CD4-positive, alpha-beta T cell (primary cell): ENCODE results near the gene VWF. TPM values are rescaled to one million over a fixed set of nuclear protein-coding genes. Genes with fewer than 3 reads are reported as not detected.

ENCODE experiments used
- ATAC-seq: fragments of 200-7000 bp; cut with Tn5 transposase; one replicate; pipeline ENCODE4 v1.10.0; 2022; ENCODE audit warnings: mild to moderate bottlenecking; ENCODE audit not compliant: poor library complexity
- CTCF ChIA-PET: fragments of 350-600 bp; sonication (Branson Sonifier 250); formaldehyde crosslinking; loops from one replicate; lab custom pipeline; 2021; ENCODE audit warnings: antibody characterized with exemption, inconsistent platforms; lab: Charles Lee
- POLR2A ChIA-PET: fragments of 350-600 bp; sonication (Branson Sonifier 250); formaldehyde crosslinking; loops from one replicate; lab custom pipeline; 2021; ENCODE audit warnings: antibody characterized with exemption, inconsistent platforms; lab: Charles Lee
- DNase-seq, 14 experiments: peaks; one replicate each; pipeline ENCODE4 v3.0.0-alpha.2; 2013 to 2020; ENCODE audit warnings: mixed read lengths in 2 of 14
- H3K27ac ChIP-seq, 2 donors: one replicate each; pipeline versions ENCODE4 v1.5.1 to v1.7.0; 2013; ENCODE audit warnings: low read length in 2 of 2, low read depth in 1 of 2, mild to moderate bottlenecking in 1 of 2
- H3K27me3 ChIP-seq, 2 experiments: 1 replicate in 1 of 2; 2 replicates in 1 of 2; pipeline versions ENCODE4 v1.6.1 to v1.7.0; 2013; ENCODE audit warnings: low read length in 2 of 2, control low read depth in 1 of 2, mild to moderate bottlenecking in 1 of 2, moderate library complexity in 1 of 2; ENCODE audit not compliant: insufficient read depth in 2 of 2, control insufficient read depth in 1 of 2
- H3K36me3 ChIP-seq: one replicate; pipeline ENCODE4 v1.6.1; 2013; ENCODE audit warnings: low read length, control low read depth; ENCODE audit not compliant: insufficient read depth
- H3K4me1 ChIP-seq: one replicate; pipeline ENCODE4 v1.6.1; 2013; ENCODE audit warnings: low read length, control low read depth; ENCODE audit not compliant: insufficient read depth
- H3K4me3 ChIP-seq: one replicate; pipeline ENCODE4 v1.5.1; 2013; ENCODE audit warnings: mild to moderate bottlenecking, low read length, moderate library complexity
- H3K9me3 ChIP-seq, 2 experiments: 1 replicate in 1 of 2; 2 replicates in 1 of 2; pipeline versions ENCODE4 v1.6.1 to v1.7.0; 2013; ENCODE audit warnings: low read length in 2 of 2, mild to moderate bottlenecking in 2 of 2, control low read depth in 1 of 2, moderate library complexity in 1 of 2; ENCODE audit not compliant: control insufficient read depth in 1 of 2, insufficient read depth in 1 of 2
- H3K27ac Mint-ChIP-seq: one replicate; pipeline ENCODE4 v1.8.0; 2020; ENCODE audit warnings: mixed read lengths
- H3K27me3 Mint-ChIP-seq: one replicate; pipeline ENCODE4 v1.8.0; 2021; ENCODE audit warnings: mixed read lengths
- H3K36me3 Mint-ChIP-seq: one replicate; pipeline ENCODE4 v1.8.0; 2021; ENCODE audit warnings: low read depth, mixed read lengths
- H3K4me1 Mint-ChIP-seq: one replicate; pipeline ENCODE4 v1.8.0; 2021; ENCODE audit warnings: low read depth, mixed read lengths
- H3K4me3 Mint-ChIP-seq: one replicate; pipeline ENCODE4 v1.8.0; 2020; ENCODE audit warnings: mild to moderate bottlenecking, mixed read lengths
- H3K9me3 Mint-ChIP-seq: one replicate; pipeline ENCODE4 v1.8.0; 2020; ENCODE audit warnings: mixed read lengths
- intact Hi-C, 2 experiments: fragments of 100-400 bp; cut with DNase I in 1 of 2; cut with micrococcal nuclease in 1 of 2; formaldehyde crosslinking; loops; one replicate each; pipeline versions ENCODE4 v1.15.1 to v1.9.0; 2023 to 2025; cut with DNase I, micrococcal nuclease
- total RNA-seq, 174 experiments: library from RNA in 2 of 174; stranded (reverse) in 2 of 174; gene quantifications; one replicate each; pipeline ENCODE4 v1.2.3 and lab custom pipeline; 2021 to 2026
- TF ChIP-seq, protein P1 (sequence below): fragments of 200-600 bp; IDR thresholded peaks from one replicate; pipeline ENCODE4 v1.8.0; 2022; ENCODE audit warnings: antibody characterized with exemption, mild to moderate bottlenecking

The VWF gene
- total RNA-seq, 2 experiments from 2014 or later, result 0.20 TPM; not detected in 1

DNA sequence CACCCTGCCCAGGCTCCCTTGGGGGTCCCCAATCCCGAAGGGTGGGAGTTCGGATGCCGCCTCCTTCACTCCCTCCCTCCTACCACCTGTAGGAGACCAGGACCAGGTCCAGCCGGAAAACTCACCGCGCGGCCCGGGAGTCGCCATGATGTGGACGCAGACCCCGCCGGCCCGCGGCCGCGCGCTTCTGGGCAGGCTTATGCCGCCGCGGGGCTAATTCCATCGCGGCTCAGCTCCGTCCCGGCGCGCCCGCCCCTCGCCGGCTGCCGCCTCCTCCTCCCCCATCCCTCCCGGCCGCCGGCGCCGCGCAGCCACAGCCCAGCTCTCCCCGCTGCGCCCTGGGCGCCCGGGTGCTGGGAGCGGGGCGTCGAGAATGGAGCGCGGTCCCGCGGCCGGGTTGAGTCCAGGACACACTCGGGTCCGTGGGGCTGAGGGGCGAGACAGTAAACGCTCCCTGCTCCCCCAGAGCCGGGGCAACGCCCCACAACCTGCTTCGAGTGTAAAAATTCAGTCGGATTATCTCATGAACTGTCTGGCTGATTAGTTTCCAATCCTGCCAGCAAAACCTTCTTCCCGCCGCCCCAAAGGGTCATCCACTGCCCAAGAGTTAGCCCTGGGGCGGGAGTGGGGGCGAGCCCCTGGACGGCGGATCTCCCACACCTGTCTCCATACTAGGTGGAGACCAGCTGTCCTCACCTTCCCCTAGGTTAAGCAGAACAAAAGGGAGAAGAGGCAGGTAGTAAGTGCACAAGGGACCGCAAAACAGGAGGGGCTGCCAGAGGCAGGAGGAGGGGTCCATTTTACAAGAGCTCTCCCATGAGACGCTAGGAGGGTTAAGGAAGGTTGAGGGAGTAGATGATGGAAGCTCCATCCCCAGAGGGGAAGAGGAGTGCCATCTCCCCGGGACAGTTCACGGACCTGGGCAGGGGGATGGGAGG is 179.1 kb downstream of the VWF start, which contains the start of gene ANO2:
ANO2 (minus strand) TSS at position 189 of the 938 bp plus-strand sequence; CDS start at position 147, 42 bp downstream.
- Mint-ChIP-seq H3K4me3 (no peak within 1 kb of the TSS), H3K27me3 (peaks cover 88% of the 10 kb centered on the region), H3K4me1 (no peaks in the 10 kb centered on the region), H3K9me3 (no peaks in the 10 kb centered on the region), H3K36me3 (no peaks in the 10 kb centered on the region), H3K27ac (no peak within 1 kb of the TSS)
- no peaks in the 10 kb centered on the region for H3K4me1 ChIP-seq
- TF ChIP-seq, protein P1, sequence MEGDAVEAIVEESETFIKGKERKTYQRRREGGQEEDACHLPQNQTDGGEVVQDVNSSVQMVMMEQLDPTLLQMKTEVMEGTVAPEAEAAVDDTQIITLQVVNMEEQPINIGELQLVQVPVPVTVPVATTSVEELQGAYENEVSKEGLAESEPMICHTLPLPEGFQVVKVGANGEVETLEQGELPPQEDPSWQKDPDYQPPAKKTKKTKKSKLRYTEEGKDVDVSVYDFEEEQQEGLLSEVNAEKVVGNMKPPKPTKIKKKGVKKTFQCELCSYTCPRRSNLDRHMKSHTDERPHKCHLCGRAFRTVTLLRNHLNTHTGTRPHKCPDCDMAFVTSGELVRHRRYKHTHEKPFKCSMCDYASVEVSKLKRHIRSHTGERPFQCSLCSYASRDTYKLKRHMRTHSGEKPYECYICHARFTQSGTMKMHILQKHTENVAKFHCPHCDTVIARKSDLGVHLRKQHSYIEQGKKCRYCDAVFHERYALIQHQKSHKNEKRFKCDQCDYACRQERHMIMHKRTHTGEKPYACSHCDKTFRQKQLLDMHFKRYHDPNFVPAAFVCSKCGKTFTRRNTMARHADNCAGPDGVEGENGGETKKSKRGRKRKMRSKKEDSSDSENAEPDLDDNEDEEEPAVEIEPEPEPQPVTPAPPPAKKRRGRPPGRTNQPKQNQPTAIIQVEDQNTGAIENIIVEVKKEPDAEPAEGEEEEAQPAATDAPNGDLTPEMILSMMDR, result no peak
- intact Hi-C loops, result no loop called here
- ATAC-seq (no peak), DNase-seq (no peak)
- H3K4me3 ChIP-seq, result no peak within 1 kb of the TSS
- H3K27me3 ChIP-seq, result peaks cover 29 to 52% of the 10 kb centered on the region in 2 experiments
- ChIA-PET CTCF (no interaction called here), POLR2A (no interaction called here)
- H3K36me3 ChIP-seq, result no peaks in the 10 kb centered on the region
- peaks cover 0 to 4% of the 10 kb centered on the region in 2 experiments for H3K9me3 ChIP-seq
- H3K27ac ChIP-seq, result no peak within 1 kb of the TSS

- CTCF ChIA-PET, result no interaction called here
- peaks cover 0 to 4% of the 10 kb centered on the region in 2 experiments for H3K9me3 ChIP-seq
- Mint-ChIP-seq H3K36me3 (no peaks in the 10 kb centered on the region), H3K27me3 (peaks cover 88% of the 10 kb centered on the region), H3K9me3 (no peaks in the 10 kb centered on the region), H3K27ac (no peak overlapping the region), H3K4me1 (no peaks in the 10 kb centered on the region), H3K4me3 (no peak overlapping the region)
- peaks cover 26 to 52% of the 10 kb centered on the region in 2 experiments for H3K27me3 ChIP-seq
- H3K27ac ChIP-seq, result no peak overlapping the region
- H3K36me3 ChIP-seq, result no peaks in the 10 kb centered on the region
- no peak for ATAC-seq
- intact Hi-C loops, result no loop called here
- no peak for DNase-seq
- H3K4me1 ChIP-seq, result no peaks in the 10 kb centered on the region
- TF ChIP-seq, protein P1, result no peak
- no peak overlapping the region for H3K4me3 ChIP-seq
- POLR2A ChIA-PET, result no interaction called here
These were observed 179.8 kb downstream of the VWF start for GRCh38 chr12:5944688-5945070.

DNA sequence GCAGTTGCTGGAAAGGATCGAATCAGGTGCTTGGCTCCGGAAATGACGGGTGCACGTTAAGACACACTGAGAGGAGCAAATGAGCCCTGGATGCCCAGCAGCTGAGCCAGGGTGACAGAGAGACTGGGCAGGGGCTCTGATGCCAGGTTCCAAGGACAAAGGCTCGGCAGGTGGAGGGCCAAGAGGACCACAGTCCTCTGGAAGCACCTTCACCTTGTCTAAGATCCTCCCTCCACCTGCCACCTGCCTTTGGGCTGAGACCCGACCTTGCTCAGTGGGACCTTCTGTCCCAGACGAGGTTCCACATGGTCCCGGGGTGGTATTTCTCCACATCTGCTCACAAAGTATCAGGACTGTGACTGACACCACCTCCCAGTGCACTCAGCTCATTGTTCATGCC is 180.4 kb downstream of the VWF start:
- no peak overlapping the region for H3K27ac Mint-ChIP-seq
- intact Hi-C loops, result no loop called here

More for the DNA sequence above, 180.4 kb downstream of the VWF start:
- Histone ChIP-seq H3K27me3 (peaks cover 26 to 57% of the 10 kb centered on the region in 2 experiments), H3K9me3 (peaks cover 0 to 4% of the 10 kb centered on the region in 2 experiments), H3K4me3 (no peak overlapping the region), H3K36me3 (no peaks in the 10 kb centered on the region), H3K27ac (no peak overlapping the region), H3K4me1 (no peaks in the 10 kb centered on the region)
- Mint-ChIP-seq H3K4me1 (no peaks in the 10 kb centered on the region), H3K27me3 (peaks cover 87% of the 10 kb centered on the region), H3K4me3 (no peak overlapping the region), H3K36me3 (no peaks in the 10 kb centered on the region), H3K9me3 (no peaks in the 10 kb centered on the region)
- no peak for ATAC-seq
- CTCF ChIA-PET, result no interaction called here
- DNase-seq, result no peak
- POLR2A ChIA-PET, result no interaction called here
- TF ChIP-seq, protein P1, result no peak
